ENCODE measurements around the gene DUS3L.

Gene DUS3L

DNA sequence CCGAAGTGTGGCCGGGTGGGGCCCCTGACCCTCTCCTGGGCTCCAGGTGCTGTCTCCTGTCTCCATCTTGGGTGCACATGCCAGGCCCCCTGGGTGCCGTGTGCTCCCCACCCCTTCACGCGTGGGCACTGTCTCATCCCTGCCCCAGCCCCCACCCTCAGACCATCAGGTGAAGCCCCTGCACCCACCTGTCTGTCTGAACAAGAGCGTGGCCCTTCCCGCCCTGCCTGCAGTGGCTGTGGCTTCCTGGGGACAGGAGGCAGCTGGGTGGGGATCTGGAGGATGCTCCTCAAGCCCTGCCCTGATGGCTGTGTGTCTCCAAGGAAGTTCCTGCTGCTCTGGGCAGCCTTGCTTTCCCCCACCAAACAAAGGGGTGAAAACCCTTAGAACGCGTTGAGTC, 8.6 kb downstream of the DUS3L start:
- TF ChIP-seq NFIC (IDR thresholded peaks at IDR 0.05) (no peak), CEBPB (IDR thresholded peaks at IDR 0.05) (no peak), TCF12 (IDR thresholded peaks at IDR 0.05; ENCODE audit: low read depth) (no peak), TAF1 (IDR thresholded peaks at IDR 0.05; ENCODE audit: low read depth) (no peak), FOXM1 (IDR thresholded peaks at IDR 0.05; ENCODE audit: borderline replicate concordance, low read depth) (no peak), RAD21 (IDR thresholded peaks at IDR 0.05; ENCODE audit: low read depth) (no peak), YY1 (IDR thresholded peaks at IDR 0.05; ENCODE audit: low read depth) (no peak), ZBTB7A (IDR thresholded peaks at IDR 0.05; ENCODE audit: low read depth) (no peak), EGR1 (IDR thresholded peaks at IDR 0.05) (no peak), CREB1 (IDR thresholded peaks at IDR 0.05; ENCODE audit: low read depth) (no peak), TEAD4 (IDR thresholded peaks at IDR 0.05) (no peak), EP300 (IDR thresholded peaks at IDR 0.05; ENCODE audit: borderline replicate concordance) (no peak)
- TF ChIP-seq, protein P1, sequence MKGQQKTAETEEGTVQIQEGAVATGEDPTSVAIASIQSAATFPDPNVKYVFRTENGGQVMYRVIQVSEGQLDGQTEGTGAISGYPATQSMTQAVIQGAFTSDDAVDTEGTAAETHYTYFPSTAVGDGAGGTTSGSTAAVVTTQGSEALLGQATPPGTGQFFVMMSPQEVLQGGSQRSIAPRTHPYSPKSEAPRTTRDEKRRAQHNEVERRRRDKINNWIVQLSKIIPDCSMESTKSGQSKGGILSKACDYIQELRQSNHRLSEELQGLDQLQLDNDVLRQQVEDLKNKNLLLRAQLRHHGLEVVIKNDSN (IDR thresholded peaks at IDR 0.05), result no peak
- TF ChIP-seq, protein P2, sequence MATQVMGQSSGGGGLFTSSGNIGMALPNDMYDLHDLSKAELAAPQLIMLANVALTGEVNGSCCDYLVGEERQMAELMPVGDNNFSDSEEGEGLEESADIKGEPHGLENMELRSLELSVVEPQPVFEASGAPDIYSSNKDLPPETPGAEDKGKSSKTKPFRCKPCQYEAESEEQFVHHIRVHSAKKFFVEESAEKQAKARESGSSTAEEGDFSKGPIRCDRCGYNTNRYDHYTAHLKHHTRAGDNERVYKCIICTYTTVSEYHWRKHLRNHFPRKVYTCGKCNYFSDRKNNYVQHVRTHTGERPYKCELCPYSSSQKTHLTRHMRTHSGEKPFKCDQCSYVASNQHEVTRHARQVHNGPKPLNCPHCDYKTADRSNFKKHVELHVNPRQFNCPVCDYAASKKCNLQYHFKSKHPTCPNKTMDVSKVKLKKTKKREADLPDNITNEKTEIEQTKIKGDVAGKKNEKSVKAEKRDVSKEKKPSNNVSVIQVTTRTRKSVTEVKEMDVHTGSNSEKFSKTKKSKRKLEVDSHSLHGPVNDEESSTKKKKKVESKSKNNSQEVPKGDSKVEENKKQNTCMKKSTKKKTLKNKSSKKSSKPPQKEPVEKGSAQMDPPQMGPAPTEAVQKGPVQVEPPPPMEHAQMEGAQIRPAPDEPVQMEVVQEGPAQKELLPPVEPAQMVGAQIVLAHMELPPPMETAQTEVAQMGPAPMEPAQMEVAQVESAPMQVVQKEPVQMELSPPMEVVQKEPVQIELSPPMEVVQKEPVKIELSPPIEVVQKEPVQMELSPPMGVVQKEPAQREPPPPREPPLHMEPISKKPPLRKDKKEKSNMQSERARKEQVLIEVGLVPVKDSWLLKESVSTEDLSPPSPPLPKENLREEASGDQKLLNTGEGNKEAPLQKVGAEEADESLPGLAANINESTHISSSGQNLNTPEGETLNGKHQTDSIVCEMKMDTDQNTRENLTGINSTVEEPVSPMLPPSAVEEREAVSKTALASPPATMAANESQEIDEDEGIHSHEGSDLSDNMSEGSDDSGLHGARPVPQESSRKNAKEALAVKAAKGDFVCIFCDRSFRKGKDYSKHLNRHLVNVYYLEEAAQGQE (IDR thresholded peaks at IDR 0.05; ENCODE audit: low read depth), result no peak
- TF ChIP-seq, protein P3, sequence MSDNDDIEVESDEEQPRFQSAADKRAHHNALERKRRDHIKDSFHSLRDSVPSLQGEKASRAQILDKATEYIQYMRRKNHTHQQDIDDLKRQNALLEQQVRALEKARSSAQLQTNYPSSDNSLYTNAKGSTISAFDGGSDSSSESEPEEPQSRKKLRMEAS (IDR thresholded peaks at IDR 0.05), result no peak

DNA sequence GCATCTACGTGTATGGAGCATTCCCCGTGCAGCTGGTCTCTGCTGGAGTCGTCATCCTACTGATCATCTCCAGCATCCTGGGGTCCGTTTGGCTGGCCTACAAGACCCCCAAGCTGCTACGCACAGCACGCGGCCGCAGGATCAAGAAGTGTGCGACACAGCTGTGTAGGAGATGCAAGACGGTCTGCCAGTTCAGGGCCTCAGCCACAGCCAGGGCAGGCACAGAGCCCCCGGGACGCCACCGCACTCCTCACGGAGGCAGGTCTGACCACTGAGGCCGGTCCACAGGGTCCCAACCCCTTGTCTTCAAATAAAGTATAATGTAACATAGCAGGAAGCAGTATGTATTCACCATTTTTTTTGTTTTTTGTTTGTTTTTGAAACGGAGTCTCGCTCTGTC, 12.6 kb downstream of the DUS3L start:
- TF ChIP-seq CEBPB (IDR thresholded peaks at IDR 0.05) (no peak), EP300 (IDR thresholded peaks at IDR 0.05; ENCODE audit: borderline replicate concordance) (no peak), FOXM1 (IDR thresholded peaks at IDR 0.05; ENCODE audit: borderline replicate concordance, low read depth) (no peak), EGR1 (IDR thresholded peaks at IDR 0.05) (no peak), NFIC (IDR thresholded peaks at IDR 0.05) (no peak), TEAD4 (IDR thresholded peaks at IDR 0.05) (no peak), TCF12 (IDR thresholded peaks at IDR 0.05; ENCODE audit: low read depth) (no peak), YY1 (IDR thresholded peaks at IDR 0.05; ENCODE audit: low read depth) (no peak), ZBTB7A (IDR thresholded peaks at IDR 0.05; ENCODE audit: low read depth) (no peak), CREB1 (IDR thresholded peaks at IDR 0.05; ENCODE audit: low read depth) (no peak), RAD21 (IDR thresholded peaks at IDR 0.05; ENCODE audit: low read depth) (no peak), TAF1 (IDR thresholded peaks at IDR 0.05; ENCODE audit: low read depth) (no peak)
- TF ChIP-seq, protein P1 (IDR thresholded peaks at IDR 0.05), result no peak
- TF ChIP-seq, protein P2 (IDR thresholded peaks at IDR 0.05; ENCODE audit: low read depth), result no peak
- TF ChIP-seq, protein P3 (IDR thresholded peaks at IDR 0.05), result no peak

DNA sequence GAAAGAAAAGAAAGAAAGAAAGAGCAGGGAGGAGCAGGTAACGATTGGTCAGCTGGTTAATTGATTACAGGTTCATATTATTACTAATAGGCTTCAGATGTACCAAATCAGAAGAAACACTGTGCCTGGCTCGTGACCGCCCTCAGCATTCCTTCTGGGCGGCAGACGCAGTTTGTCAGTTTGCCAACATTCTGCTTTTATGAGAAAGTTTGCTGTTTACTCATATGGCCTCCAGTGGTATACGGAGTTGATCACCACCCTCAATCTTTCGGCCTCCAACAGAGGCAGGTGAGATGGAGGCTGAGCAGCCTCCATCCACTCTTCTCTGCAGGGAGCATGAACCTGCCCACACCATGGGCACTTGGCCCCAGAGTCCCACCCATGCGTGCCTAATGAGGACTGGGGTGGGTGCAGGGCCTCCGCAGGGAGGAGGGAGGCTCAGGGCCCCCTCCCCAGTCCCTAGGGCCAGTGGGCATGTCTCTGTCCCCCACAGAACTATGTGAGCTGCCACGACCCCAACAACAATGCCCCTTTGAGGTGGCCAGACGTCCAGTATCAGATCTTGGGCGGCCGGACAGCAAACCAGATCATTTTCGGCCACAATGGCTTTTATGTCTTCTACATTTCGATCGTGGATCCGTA, 15.2 kb downstream of the DUS3L start:
- TF ChIP-seq, protein P1 (IDR thresholded peaks at IDR 0.05), result no peak
- TF ChIP-seq EGR1 (IDR thresholded peaks at IDR 0.05), result no peak
- TF ChIP-seq, protein P2 (IDR thresholded peaks at IDR 0.05; ENCODE audit: low read depth), result no peak
- TF ChIP-seq EP300 (IDR thresholded peaks at IDR 0.05; ENCODE audit: borderline replicate concordance), result no peak
- TF ChIP-seq RAD21 (IDR thresholded peaks at IDR 0.05; ENCODE audit: low read depth), result no peak
- TF ChIP-seq TCF12 (IDR thresholded peaks at IDR 0.05; ENCODE audit: low read depth), result no peak
- no peak for TF ChIP-seq FOXM1 (IDR thresholded peaks at IDR 0.05; ENCODE audit: borderline replicate concordance, low read depth)
- TF ChIP-seq CREB1 (IDR thresholded peaks at IDR 0.05; ENCODE audit: low read depth), result no peak

DNA sequence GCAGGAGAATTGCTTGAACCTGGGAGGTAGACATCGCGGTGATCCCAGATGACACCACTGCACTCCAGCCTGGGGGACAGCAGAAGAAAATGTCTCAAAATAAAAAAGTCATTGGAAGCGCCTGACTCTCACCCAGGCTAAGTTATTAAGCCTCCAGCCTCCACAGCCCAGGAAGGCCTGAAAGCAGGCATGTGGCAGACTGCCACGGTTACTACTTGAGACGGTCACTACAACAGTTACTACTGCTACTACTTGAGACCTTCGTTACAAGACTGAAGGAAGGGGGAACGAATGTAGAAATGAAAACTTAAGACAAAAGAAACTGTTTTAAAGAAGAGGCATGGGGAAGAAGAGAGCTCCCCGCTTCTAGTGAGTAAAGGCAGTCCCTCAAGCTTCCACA, 16.0 kb downstream of the DUS3L start:
- TF ChIP-seq TCF12 (IDR thresholded peaks at IDR 0.05; ENCODE audit: low read depth), result no peak
- no peak for TF ChIP-seq CREB1 (IDR thresholded peaks at IDR 0.05; ENCODE audit: low read depth)
- no peak for TF ChIP-seq FOXM1 (IDR thresholded peaks at IDR 0.05; ENCODE audit: borderline replicate concordance, low read depth)
- no peak for TF ChIP-seq RAD21 (IDR thresholded peaks at IDR 0.05; ENCODE audit: low read depth)
- TF ChIP-seq, protein P3 (IDR thresholded peaks at IDR 0.05), result no peak
- TF ChIP-seq TEAD4 (IDR thresholded peaks at IDR 0.05), result no peak
- TF ChIP-seq, protein P2 (IDR thresholded peaks at IDR 0.05; ENCODE audit: low read depth), result no peak
- TF ChIP-seq, protein P1 (IDR thresholded peaks at IDR 0.05), result no peak

All from Ishikawa (cell line).